ENCODE measurements around the gene NDFIP1. TPM values are rescaled to one million over a fixed set of nuclear protein-coding genes. Genes with fewer than 3 reads are reported as not detected.

The NDFIP1 gene
- total RNA-seq, 6 experiments from 2014 or later, result 57.7 to 69.9 (median 63.0) TPM

- no peak for TF ChIP-seq CTCF (IDR thresholded peaks at IDR 0.05)
- Mint-ChIP-seq H3K9me3 (no peaks in the 10 kb centered on the region), H3K27me3 (ENCODE audit: insufficient read depth) (peaks cover 1% of the 10 kb centered on the region; the same call in 1 of the 2 replicates), H3K36me3 (ENCODE audit: low read depth) (no peaks in the 10 kb centered on the region), H3K27ac (no peak overlapping the region), H3K4me1 (ENCODE audit: low read depth) (no peaks in the 10 kb centered on the region; the same call in 1 of the 2 replicates), H3K4me3 (no peak overlapping the region)
- DNase-seq, result no peak
Measured at GRCh38 chr5:142159354-142159753, 50.8 kb downstream of the NDFIP1 start.

GRCh38 chr5:142164315-142164714, 55.7 kb downstream of the NDFIP1 start:
- no peak overlapping the region for H3K27ac Mint-ChIP-seq
- no peaks in the 10 kb centered on the region for H3K36me3 Mint-ChIP-seq (ENCODE audit: low read depth)
- no peaks in the 10 kb centered on the region; the same call in 1 of the 2 replicates for H3K27me3 Mint-ChIP-seq (ENCODE audit: insufficient read depth)
- no peak overlapping the region for H3K4me3 Mint-ChIP-seq
- H3K9me3 Mint-ChIP-seq, result no peaks in the 10 kb centered on the region
- DNase-seq, result no peak
- no peak for TF ChIP-seq CTCF (IDR thresholded peaks at IDR 0.05)
- H3K4me1 Mint-ChIP-seq (ENCODE audit: low read depth), result peaks cover 4% of the 10 kb centered on the region

GRCh38 chr5:142166754-142167153, 58.2 kb downstream of the NDFIP1 start:
- H3K27ac Mint-ChIP-seq, result no peak overlapping the region
- no peaks in the 10 kb centered on the region for H3K9me3 Mint-ChIP-seq
- H3K4me3 Mint-ChIP-seq, result no peak overlapping the region
- peaks cover 22% of the 10 kb centered on the region for H3K4me1 Mint-ChIP-seq (ENCODE audit: low read depth)
- H3K27me3 Mint-ChIP-seq (ENCODE audit: insufficient read depth), result peaks cover 1% of the 10 kb centered on the region; the same call in 1 of the 2 replicates
- H3K36me3 Mint-ChIP-seq (ENCODE audit: low read depth), result peaks cover 7% of the 10 kb centered on the region; the same call in 1 of the 2 replicates
- no peak for TF ChIP-seq CTCF (IDR thresholded peaks at IDR 0.05)
- DNase-seq, result no peak

GRCh38 chr5:142167458-142167857, 58.9 kb downstream of the NDFIP1 start:
- H3K4me3 Mint-ChIP-seq, result no peak overlapping the region

GRCh38 chr5:142168365-142168764, 59.8 kb downstream of the NDFIP1 start:
- Mint-ChIP-seq H3K27me3 (ENCODE audit: insufficient read depth) (peaks cover 1% of the 10 kb centered on the region; the same call in 1 of the 2 replicates), H3K9me3 (no peaks in the 10 kb centered on the region), H3K4me1 (ENCODE audit: low read depth) (peaks cover 22% of the 10 kb centered on the region), H3K36me3 (ENCODE audit: low read depth) (peaks cover 7% of the 10 kb centered on the region; the same call in 1 of the 2 replicates), H3K4me3 (no peak overlapping the region), H3K27ac (no peak overlapping the region)
- no peak for TF ChIP-seq CTCF (IDR thresholded peaks at IDR 0.05)
- DNase-seq, result no peak

More at GRCh38 chr5:142167458-142167857, 58.9 kb downstream of the NDFIP1 start:
- Mint-ChIP-seq H3K36me3 (ENCODE audit: low read depth) (peaks cover 7% of the 10 kb centered on the region; the same call in 1 of the 2 replicates), H3K27ac (no peak overlapping the region), H3K9me3 (no peaks in the 10 kb centered on the region), H3K4me1 (ENCODE audit: low read depth) (peaks cover 22% of the 10 kb centered on the region), H3K27me3 (ENCODE audit: insufficient read depth) (peaks cover 1% of the 10 kb centered on the region; the same call in 1 of the 2 replicates)
- no peak for DNase-seq
- TF ChIP-seq CTCF (IDR thresholded peaks at IDR 0.05), result peak; percentile 49; the same call in 1 of the 2 replicates
